GM18520 (cell line): Measurements from ENCODE around the gene FTCD.
"Not testable (repeated sequence)": the region's sequence is repeated elsewhere in the genome, so short reads cannot be mapped to it uniquely, and the experiment has no call there.

Experiments
- ATAC-seq: cut with Tn5 transposase; IDR thresholded peaks from one replicate; pipeline ENCODE4 v1.9.1; 2021; ENCODE audit not compliant: unreplicated experiment

The FTCD gene

DNA sequence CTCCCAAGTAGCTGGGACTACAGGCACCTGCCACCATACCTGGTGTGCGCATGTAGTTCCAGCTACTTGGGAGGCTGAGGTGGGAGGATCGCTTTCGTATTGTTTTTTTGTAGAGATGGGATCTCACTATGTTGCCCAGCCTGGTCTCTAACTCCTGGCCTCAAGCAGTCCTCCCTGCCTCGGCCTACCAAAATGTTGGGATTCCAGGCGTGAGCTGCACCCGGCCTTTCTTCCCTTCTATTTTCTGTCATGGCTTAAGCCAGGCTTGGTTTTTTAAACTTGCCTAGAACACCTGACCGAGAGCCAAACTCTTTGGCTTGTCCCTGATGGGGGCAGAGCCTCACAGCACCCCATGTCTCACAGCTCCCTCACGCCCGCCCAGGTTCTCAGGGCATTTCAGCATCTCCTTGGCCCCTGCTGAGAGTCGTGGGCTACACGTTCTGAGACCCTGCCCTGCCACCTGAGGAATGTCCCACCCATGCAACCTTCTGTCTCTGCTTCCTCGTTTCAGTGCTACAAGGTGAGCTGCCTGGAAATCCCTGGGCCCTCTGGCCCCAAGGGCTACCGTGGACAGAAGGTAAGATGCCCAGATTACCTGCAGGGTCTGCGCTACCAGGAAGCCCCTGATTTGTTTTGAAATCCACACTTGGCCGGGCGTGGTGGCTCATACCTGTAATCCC, 41.7 kb downstream of the FTCD start:
- no peak for ATAC-seq

DNA sequence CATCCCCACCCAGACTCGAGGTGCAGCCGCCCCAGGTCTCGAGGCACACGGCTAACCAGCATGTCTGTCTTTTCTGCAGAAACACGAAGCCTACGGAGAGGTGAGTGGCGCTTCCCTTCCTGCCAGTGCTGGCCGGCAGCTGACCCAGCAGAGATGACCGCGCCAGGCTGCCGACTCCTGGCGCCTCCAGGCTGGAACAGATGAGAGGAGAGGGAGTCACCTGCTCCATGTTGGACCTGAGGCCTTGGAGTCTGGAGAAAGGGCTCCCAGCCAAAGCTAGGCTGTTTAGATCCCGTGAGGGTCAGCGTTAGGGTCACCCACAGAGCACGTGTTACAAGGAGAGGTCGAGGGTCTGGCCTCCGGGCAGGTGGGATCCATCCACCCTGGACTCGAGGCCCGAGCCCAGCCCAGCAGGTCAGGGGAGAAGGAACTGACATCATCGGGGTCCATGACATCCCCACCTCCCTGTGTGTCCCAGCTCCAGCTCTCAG, 42.6 kb downstream of the FTCD start:
- ATAC-seq, result no peak

DNA sequence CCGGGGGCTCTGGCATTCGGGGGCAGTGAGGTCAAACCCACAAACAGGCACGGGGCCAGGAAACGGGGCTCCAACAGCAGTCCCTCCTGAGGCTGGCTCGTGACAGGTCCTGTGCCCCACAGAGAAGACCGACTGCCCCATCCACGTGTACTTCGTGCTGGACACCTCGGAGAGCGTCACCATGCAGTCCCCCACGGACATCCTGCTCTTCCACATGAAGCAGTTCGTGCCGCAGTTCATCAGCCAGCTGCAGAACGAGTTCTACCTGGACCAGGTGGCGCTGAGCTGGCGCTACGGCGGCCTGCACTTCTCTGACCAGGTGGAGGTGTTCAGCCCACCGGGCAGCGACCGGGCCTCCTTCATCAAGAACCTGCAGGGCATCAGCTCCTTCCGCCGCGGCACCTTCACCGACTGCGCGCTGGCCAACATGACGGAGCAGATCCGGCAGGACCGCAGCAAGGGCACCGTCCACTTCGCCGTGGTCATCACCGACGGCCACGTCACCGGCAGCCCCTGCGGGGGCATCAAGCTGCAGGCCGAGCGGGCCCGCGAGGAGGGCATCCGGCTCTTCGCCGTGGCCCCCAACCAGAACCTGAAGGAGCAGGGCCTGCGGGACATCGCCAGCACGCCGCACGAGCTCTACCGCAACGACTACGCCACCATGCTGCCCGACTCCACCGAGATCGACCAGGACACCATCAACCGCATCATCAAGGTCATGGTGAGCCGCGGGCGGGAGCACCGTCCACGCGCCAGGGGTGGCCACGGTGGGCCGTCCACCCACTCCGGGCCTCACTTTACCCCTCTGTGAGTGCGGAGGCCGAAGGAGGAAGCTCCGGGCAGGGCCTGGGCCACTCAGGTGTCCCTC, 43.3 kb downstream of the FTCD start:
- no peak for ATAC-seq

DNA sequence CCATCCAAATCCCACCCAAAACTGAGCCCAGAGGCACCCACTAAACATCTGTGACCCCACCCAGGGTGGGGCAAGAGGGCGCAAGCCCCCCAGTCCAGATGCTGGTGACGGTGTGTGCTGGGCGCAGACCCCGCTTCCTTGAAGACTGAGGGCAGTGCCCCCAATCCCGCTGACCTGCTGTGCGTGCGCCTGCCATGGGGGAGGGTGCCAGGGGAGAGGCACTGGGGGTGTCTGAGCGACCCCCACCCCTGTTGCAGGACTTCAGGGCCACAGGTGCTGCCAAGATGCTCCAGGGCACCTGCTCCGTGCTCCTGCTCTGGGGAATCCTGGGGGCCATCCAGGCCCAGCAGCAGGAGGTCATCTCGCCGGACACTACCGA, 44.2 kb downstream of the FTCD start:
- ATAC-seq, result no peak

DNA sequence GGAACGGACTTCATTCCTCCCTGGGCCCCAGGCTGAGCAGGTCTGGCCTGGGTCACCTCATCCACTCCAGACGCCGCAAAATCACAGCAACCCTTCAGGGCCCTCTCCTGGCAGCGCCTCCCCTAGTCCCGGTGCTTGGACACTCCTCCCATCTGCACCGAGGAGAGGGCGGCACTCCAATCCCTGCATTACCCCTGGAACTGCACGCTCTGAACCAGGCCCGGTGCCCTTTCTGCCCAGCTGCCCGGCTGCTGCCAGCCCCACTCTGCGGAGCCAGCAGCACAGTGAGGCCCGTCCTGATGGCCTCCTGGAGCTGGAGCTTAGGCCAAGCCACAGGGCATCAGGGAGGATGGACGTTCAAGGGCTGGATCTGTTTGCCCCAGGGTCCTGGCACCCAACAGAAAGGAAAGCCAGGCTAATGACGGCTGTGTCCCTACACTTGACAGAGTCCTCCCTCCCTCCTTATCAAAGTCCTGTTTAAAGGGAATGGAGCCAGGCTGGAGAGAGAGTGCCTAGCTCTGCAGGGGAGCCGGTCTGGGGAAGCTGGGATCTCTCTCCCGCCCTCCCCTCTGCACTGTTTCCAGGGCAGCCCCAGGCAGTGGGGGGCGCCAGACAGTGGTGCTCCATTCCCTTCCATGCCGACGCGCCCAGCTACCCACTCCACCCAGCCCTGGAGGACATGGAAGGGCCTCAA, 44.7 kb downstream of the FTCD start:
- no peak for ATAC-seq

DNA sequence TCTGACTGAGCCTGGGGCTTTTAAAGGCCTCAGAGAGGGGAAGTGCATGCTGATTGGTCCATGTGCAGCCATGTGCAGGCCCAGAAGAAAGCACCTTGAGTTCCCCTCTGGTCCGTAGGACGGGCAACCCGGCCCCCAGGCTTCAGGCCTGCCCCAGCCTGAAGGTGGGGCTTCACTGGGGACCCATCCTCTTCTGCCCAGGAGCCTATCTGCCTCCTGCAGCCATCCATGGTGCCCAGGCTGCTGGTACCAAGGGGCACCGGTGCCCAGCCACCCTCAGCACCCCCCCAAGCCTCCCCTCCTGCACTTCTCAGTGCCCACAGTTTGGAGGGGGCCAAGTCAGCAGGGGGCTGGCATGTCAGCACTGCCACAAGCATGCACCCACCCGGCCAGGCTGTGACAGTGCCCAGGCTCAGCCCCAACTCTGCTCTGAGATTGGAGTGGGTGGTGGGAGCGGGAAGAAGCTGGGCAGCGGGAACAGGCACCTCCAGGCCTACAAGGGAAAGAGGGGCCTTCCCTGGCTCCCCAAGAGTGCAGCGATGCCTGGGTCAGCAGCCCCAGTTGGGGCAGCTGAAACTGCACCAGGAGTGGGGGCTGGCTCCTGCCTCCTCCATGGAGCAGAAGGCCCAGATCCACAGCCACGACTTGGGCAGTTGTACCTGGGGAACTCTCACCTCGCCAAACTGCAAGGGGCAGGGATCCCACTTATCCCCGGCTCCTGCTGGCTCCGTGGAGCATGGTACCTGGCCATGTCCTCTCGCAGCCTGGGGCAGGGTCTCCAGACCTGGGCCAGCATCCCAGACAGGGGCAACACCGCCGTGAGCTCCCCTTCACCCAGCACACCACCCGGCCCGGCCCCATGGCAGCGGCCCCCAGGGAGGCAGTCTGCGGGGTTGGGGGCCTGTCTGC, 45.8 kb downstream of the FTCD start:
- ATAC-seq, result no peak

DNA sequence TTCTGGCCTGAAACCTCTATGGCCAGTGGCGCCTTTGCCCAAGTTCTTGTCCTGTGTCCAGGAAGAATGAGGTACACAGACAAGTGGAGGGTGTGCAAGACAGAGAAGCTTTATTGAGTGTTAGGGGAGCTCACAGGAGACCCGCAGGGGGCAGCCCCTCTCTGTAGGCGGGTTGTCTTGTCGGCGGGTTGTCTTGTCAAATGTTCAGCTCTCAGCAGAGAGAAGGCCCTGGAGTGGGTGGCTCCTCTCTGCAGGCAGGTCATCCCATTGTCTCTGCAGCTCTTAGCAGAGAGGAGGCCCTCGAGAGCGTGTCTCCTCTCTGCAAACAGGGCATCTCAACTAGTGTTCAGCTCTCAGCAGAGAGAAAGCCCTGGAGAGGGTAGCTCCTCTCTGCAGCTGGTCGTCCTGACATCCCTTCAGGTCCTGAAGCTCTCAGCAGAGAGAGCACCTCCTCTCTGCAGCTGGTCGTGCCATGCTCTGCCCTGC, 46.5 kb downstream of the FTCD start:
- no peak for ATAC-seq

DNA sequence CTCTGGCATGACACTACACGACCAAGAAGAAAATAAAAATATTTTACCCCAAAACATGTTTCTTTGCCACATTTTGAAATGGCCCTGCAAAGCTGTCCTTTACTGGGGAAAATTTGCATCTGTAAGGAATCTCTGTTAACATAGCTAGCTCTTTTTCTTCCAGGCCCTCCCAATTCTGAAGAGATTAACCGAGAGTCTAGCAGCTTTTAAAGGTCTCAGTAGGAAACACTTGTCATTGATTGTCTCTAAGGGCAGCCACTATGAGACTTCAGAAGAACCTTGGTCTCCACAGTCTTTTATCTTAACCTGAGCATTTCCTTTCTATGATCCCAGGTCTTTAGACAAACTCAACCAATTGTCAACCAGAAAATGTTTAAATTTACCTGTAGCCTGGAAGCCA, 48.0 kb downstream of the FTCD start:
- ATAC-seq, result not testable (repeated sequence)

DNA sequence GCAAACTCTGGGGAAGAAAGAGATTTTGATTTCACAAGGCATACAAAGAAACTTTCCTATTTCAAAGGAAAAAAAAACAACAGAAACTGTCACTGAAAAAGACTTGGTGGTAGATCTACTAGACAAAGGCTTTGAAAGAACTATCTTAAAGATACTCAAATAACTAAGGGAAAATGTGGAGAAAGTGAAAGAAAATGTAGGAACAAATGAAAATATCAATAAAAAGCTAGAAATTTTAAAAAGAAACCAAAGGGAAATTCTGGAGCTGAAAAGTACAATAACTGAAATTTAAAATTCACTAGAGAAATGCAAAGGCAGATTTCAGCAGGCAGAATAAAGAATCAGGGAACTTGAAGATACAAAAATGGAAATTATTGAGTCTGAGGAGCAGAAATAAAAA, 51.3 kb downstream of the FTCD start:
- no peak for ATAC-seq

DNA sequence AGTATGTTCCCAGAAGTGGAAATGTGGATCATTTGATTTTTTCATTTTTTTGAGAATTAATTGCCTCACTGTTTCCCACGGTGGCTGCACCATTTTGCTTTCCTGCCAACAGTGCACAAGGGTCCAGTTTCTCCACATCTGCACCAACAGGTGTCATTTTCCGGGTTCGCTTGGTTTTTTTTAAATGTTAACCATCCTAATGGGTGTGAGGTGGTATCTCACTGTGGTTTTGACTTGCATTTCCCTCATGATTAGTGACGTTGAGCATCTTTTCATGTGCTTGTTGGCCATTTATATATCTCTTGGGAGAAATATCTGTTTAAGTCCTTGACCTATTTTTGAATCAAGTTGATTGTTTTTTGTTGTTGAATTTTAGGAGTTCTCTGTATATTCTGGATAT, 54.5 kb downstream of the FTCD start:
- no peak for ATAC-seq

DNA sequence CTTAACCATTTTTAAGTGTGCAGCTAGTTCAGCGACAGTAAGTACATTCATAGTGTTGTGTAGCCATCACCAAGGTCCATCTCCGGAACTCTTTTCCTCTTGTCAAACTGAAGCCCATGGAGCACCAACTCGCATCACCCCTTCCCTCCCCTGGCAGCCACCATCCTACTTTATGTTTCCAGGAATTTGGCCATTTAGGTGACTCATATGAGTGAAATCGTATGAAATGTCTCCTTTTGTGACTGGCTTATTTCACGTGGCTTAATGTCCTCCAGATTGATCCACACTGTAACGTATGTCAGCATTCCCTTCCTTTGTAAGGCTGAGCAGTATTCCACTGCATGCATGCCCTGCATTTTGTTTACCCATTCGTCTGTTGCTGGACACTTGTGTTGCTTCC, 55.0 kb downstream of the FTCD start:
- no peak for ATAC-seq

DNA sequence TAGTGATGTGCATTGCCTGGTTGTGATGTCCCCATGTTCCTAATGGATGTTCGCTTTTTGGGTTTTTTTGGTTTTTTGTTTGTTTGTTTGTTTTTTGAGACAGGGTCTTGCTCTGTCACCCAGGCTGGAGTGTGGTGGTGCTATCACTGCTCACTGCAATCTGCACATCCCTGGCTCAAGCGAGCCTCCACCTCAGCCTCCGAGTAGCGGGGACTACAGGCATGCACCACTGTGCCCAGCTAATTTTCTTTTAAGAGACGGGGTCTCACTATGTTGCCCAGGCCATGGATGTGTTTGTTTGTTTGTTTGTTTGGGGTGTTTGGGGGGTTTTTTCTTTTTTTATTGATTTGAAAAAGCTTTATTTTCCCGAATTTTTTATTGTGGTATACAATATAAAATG, 55.4 kb downstream of the FTCD start:
- no peak for ATAC-seq

DNA sequence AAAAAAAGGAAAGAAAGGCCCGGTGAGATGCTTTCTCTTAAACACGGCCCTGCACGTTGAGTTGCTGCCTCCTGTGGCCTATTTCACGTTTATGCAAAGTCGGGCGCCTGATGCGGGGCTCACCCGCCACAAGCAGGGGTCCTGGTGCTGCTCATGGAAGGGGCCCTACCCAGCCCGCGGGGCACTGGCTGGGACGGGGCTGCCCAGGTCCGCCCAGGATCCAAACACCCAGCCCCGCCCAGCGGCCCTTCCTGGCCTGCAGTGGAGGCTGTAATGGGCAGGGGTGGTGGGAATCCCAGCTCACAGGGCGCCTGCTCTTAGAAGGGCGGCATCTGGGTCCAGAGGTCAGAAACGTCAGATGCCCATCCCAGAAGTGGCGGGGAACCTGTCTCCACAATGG, 55.9 kb downstream of the FTCD start:
- ATAC-seq, result no peak

DNA sequence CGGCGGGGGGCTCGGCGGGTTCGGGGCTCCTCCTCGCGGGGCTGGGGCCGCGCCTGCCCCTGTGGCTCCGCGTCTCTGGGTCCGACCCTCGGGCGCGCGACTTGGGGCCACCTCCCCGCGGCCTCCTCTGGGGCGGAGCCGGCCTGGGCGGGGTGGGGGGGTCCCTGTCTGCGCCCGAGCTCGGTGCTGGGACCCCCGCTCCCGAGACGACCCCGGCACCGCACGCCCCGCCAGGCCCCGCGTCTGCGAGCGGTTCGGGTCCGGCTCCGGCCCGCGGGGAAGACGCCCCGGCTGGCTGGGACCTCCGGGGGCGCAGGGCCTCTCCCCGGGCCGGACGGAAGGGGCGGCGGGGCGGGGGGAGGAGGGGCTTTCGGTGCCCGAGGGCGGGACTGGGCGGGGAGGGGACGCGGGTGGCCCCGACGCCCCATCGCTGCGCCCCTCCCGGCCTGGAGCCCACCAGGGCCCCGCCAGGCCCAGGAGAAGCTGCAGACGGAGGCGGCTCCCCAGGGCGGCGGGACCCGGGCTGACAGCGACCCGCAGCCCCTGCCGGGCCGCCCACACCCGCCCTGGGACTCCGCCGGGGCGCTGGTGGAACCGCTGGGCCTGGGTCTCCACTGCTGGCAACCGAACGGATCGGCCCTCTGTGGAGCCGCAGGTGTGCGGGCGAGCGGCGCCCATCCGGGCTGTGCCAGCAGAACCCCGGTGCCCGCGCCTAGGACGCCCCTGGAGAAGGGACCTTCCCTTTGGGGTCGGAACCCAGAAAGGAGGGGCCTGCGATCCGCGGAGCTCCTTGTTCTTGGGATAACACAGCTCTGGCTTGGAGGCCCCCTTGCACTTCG, 56.9 kb downstream of the FTCD start:
- no peak for ATAC-seq

DNA sequence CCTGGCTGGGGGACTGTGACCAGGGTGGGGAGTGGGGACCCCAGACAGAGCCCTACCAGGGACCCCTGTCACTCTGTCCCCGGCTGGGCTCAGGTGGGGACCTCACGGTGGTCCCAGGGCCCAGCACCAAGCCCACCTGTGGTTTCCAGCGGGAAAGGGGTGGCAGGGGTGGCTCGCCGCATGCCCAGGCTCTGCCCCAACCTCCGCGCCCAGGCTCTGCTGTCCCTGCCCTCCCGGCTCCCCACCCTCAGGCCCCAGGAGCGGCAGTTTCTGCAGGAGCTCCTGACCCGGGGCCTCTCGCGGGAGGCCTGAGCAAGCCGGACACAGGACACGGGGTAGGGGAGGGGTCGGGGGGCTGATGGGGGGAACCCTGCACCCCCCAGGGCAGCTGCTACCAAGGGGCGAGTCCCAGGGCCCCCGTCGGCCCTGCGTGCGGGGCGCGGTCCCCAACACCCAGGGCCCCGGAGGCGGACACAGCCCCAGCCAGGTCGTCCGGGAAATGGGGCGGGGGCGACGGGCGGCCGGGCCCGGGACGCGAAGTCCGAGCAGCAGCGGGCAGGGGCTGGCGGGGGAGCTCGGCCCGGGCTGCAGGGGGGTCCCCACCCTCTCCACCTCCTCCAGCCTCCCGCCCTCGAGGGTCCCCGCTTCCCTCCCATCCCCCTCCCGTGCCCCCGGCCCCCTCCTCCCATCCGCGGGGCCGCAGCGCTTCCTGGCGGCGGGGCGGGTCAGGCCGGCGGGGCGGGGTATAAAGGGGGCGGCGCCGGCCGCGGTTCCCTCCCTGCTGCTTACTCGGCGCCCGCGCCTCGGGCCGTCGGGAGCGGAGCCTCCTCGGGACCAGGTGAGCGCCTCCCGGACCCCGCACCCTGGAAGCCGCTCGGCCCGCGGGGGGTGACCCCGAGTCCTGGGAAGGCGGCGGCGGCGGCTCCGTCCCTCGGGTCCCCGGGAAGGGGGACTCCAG, 57.8 kb downstream of the FTCD start, which contains the start of gene COL6A2:
TSS of gene COL6A2 (plus strand) at position 777 of the 958 bp plus-strand sequence.
- ATAC-seq, result no peak

DNA sequence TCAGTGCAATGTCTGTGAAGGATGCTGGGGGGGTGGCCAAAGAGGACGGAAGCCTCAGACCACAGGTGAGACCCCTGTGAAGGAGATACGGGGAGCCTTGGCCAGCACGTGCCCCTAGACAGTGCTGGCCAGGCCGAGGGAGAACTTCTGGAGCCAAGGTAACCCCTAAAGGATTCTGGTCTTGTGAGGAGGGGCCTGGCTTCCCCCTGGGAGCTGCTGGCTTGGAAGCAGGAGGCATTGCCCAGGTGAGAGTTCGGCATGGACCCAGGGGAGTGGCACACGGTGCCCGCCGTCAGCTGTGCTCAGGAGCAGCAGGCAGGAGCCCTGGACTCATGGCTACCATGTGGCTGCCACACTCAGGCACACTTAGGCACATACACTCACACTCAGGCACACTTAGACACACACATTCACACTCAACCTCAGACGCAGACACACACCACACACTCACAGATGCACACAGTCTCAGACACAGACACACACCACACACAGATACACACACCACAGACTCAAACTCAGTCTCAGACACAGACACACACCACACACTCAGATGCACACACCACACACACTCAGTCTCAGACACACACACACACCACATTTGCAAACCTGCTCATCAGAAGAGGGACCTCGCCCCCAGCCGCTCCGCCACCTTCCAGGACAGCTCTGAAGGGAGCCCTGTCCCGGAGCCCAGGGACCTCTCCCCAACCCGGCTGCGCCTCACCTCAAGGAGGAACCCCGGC, 58.6 kb downstream of the FTCD start:
- no peak for ATAC-seq

DNA sequence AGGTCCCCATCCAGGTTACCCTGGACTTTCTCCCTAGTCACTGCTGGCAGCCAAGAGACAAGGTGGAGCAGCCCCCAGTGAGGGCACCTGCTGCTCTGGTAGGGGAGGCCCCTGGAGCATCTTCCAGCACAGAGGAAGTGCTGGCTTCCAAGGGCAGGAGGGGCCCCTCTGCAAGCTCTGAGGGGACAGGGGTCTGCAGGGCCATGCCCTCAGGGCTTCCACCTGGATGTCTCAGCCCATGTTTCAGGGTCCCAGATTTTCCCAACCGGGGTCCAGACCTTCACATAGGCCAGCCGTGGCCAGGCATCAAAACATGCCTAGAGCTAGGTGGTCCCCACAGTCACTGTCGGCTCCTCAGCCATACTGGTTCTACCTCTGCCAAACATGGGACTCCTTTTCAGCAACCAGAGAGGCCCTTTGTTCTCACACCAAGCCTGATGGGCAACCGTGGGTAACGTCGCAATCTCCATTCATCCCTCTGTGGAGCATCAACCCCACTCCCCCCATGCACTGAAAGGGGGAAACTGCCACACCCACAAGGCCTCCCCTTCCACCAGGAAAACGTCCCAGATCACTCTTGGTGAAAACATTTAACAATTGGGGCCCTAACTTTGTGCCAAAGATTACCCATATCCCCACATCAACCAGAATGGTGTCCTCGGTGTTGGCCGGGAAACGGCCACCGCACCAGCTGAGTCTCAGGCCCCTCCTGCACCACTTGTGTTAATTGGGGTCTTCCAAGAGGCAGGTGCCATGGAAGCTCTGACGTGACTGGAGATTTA, 59.4 kb downstream of the FTCD start:
- no peak for ATAC-seq
